Putamen (tissue), 1 donor: Measurements from ENCODE around the gene CDH22.

Experiments
- DNase-seq: peaks from one replicate; pipeline ENCODE4 v3.0.0-alpha.2; 2016; ENCODE audit warnings: low spot score

Gene CDH22

GRCh38 chr20:46169245-46170171, 138.8 kb downstream of the CDH22 start:
- no peak for DNase-seq

- no peak for DNase-seq
Measured at GRCh38 chr20:46168438-46168837, 139.9 kb downstream of the CDH22 start.

GRCh38 chr20:46167080-46167479, 141.2 kb downstream of the CDH22 start:
- no peak for DNase-seq

- DNase-seq: no peak
Measured at GRCh38 chr20:46164254-46164653, 144.0 kb downstream of the CDH22 start.

- DNase-seq: peak; percentile 8
Measured at GRCh38 chr20:46161921-46162320, 146.4 kb downstream of the CDH22 start.

- DNase-seq: no peak
Measured at GRCh38 chr20:46160661-46161060, 147.6 kb downstream of the CDH22 start.

GRCh38 chr20:46159101-46159897, 149.0 kb downstream of the CDH22 start:
- no peak for DNase-seq

GRCh38 chr20:46158476-46158987, 149.8 kb downstream of the CDH22 start:
- DNase-seq: no peak

GRCh38 chr20:46157625-46158024, 150.7 kb downstream of the CDH22 start:
- no peak for DNase-seq

- no peak for DNase-seq
Measured at GRCh38 chr20:46157076-46157592, 151.2 kb downstream of the CDH22 start.

GRCh38 chr20:46156065-46156464, 152.2 kb downstream of the CDH22 start:
- no peak for DNase-seq

GRCh38 chr20:46154796-46155195, 153.5 kb downstream of the CDH22 start:
- no peak for DNase-seq

GRCh38 chr20:46154305-46154704, 154.0 kb downstream of the CDH22 start:
- DNase-seq: no peak

GRCh38 chr20:46152824-46153586, 155.3 kb downstream of the CDH22 start:
- no peak for DNase-seq

- DNase-seq: no peak
Measured at GRCh38 chr20:46151936-46152335, 156.4 kb downstream of the CDH22 start.

- DNase-seq: no peak
Measured at GRCh38 chr20:46150943-46151342, 157.4 kb downstream of the CDH22 start.

GRCh38 chr20:46148313-46149208, 159.7 kb downstream of the CDH22 start:
- DNase-seq: no peak

GRCh38 chr20:46145713-46146112, 162.6 kb downstream of the CDH22 start:
- DNase-seq: no peak

- DNase-seq: no peak
Measured at GRCh38 chr20:46144432-46145025, 163.8 kb downstream of the CDH22 start.

- DNase-seq: no peak
Measured at GRCh38 chr20:46142124-46142523, 166.2 kb downstream of the CDH22 start.
